Measurements from ENCODE around the gene RAPGEF1. TPM values are rescaled to one million over a fixed set of nuclear protein-coding genes. Genes with fewer than 3 reads are reported as not detected.

Gene RAPGEF1
- total and polyA plus RNA-seq, 2 experiments from 2014 or later, result 3.3 to 24.1 TPM

GRCh38 chr9:131539223-131539923 lies 200.5 kb downstream of the RAPGEF1 start:
- Histone ChIP-seq H3F3A (ENCODE audit: insufficient read depth) (no peaks in the 10 kb centered on the region), H3K9ac (no peak overlapping the region), H2AFZ (no peak overlapping the region), H3K4me3 (no peak overlapping the region), H3K27me3 (replicated peaks; ENCODE audit: insufficient read depth) (peaks cover 1% of the 10 kb centered on the region; the same call in 1 of the 2 replicates), H3K79me2 (ENCODE audit: insufficient read depth) (no peaks in the 10 kb centered on the region), H3K27ac (no peak overlapping the region), H4K20me1 (ENCODE audit: insufficient read depth) (no peaks in the 10 kb centered on the region), H3K9me2 (ENCODE audit: insufficient read depth) (no peaks in the 10 kb centered on the region), H3K4me2 (ENCODE audit: unreplicated experiment) (no peak overlapping the region), H3K36me3 (ENCODE audit: low read depth) (no peaks in the 10 kb centered on the region), H3K9me3 (ENCODE audit: low read depth) (no peaks in the 10 kb centered on the region), H3K4me1 (ENCODE audit: insufficient read depth) (no peaks in the 10 kb centered on the region)
- no peak for DNase-seq
- 70 to 72% methylated on average over 5 to 7 of the region's 7 CpGs for WGBS, 2 experiments (ENCODE audit: low coverage in 1 of 2, low lambda C conversion rate in 2 of 2, missing lambda C conversion rate in 2 of 2)
- in situ Hi-C loops (cut with MboI), result no loop called here
- no peak for TF ChIP-seq EZH2phosphoT487 (IDR thresholded peaks at IDR 0.05; ENCODE audit: insufficient read depth, low read depth)
- TF ChIP-seq EZH2 (IDR thresholded peaks at IDR 0.05; ENCODE audit: insufficient read depth, poor library complexity, severe bottlenecking), result no peak

GRCh38 chr9:131537946-131538345 lies 201.9 kb downstream of the RAPGEF1 start:
- Histone ChIP-seq H2AFZ (no peak overlapping the region), H3K36me3 (ENCODE audit: low read depth) (no peaks in the 10 kb centered on the region), H3K4me1 (ENCODE audit: insufficient read depth) (no peaks in the 10 kb centered on the region), H3K9me2 (ENCODE audit: insufficient read depth) (no peaks in the 10 kb centered on the region), H3K9ac (no peak overlapping the region), H3K27ac (no peak overlapping the region), H4K20me1 (ENCODE audit: insufficient read depth) (no peaks in the 10 kb centered on the region), H3K4me2 (ENCODE audit: unreplicated experiment) (no peak overlapping the region), H3K27me3 (replicated peaks; ENCODE audit: insufficient read depth) (no peaks in the 10 kb centered on the region), H3K4me3 (no peak overlapping the region), H3K9me3 (ENCODE audit: low read depth) (no peaks in the 10 kb centered on the region), H3K79me2 (ENCODE audit: insufficient read depth) (no peaks in the 10 kb centered on the region), H3F3A (ENCODE audit: insufficient read depth) (no peaks in the 10 kb centered on the region)
- DNase-seq, result no peak
- no peak for TF ChIP-seq EZH2 (IDR thresholded peaks at IDR 0.05; ENCODE audit: insufficient read depth, poor library complexity, severe bottlenecking)
- TF ChIP-seq EZH2phosphoT487 (IDR thresholded peaks at IDR 0.05; ENCODE audit: insufficient read depth, low read depth), result no peak
- in situ Hi-C loops (cut with MboI), result no loop called here
- 90% methylated on average over 19 of the region's 19 CpGs for WGBS, 2 experiments (ENCODE audit: low coverage in 1 of 2, low lambda C conversion rate in 2 of 2, missing lambda C conversion rate in 2 of 2)

GRCh38 chr9:131534721-131535237 lies 205.1 kb downstream of the RAPGEF1 start:
- Histone ChIP-seq H4K20me1 (ENCODE audit: insufficient read depth) (no peaks in the 10 kb centered on the region), H3K4me2 (ENCODE audit: unreplicated experiment) (no peak overlapping the region), H3K27ac (no peak overlapping the region), H3K4me1 (ENCODE audit: insufficient read depth) (peaks cover 4% of the 10 kb centered on the region; the same call in 1 of the 2 replicates), H3K9me3 (ENCODE audit: low read depth) (no peaks in the 10 kb centered on the region), H3K79me2 (ENCODE audit: insufficient read depth) (peaks cover 12% of the 10 kb centered on the region), H3K9me2 (ENCODE audit: insufficient read depth) (no peaks in the 10 kb centered on the region), H3K27me3 (replicated peaks; ENCODE audit: insufficient read depth) (no peaks in the 10 kb centered on the region), H3K36me3 (ENCODE audit: low read depth) (no peaks in the 10 kb centered on the region), H2AFZ (no peak overlapping the region), H3F3A (ENCODE audit: insufficient read depth) (no peaks in the 10 kb centered on the region), H3K4me3 (no peak overlapping the region), H3K9ac (no peak overlapping the region)
- DNase-seq, result no peak
- in situ Hi-C loops (cut with MboI), result no loop called here
- TF ChIP-seq EZH2phosphoT487 (IDR thresholded peaks at IDR 0.05; ENCODE audit: insufficient read depth, low read depth) (no peak), EZH2 (IDR thresholded peaks at IDR 0.05; ENCODE audit: insufficient read depth, poor library complexity, severe bottlenecking) (no peak)
- WGBS, 2 experiments (ENCODE audit: low coverage in 1 of 2, low lambda C conversion rate in 2 of 2, missing lambda C conversion rate in 2 of 2), result 65 to 69% methylated on average over 8 of the region's 8 CpGs

GRCh38 chr9:131530920-131531832 lies 208.7 kb downstream of the RAPGEF1 start, which contains the start of gene UCK1:
Gene UCK1, minus strand, starts transcription at chr9:131531263. Its CDS starts 89 bp downstream, at chr9:131531174.
- Histone ChIP-seq H3K36me3 (ENCODE audit: low read depth) (no peaks in the 10 kb centered on the region; the same call in 1 of the 2 replicates), H3K4me3 (peak within 1 kb of the TSS; percentile 83), H3K79me2 (ENCODE audit: insufficient read depth) (peaks cover 17% of the 10 kb centered on the region), H4K20me1 (ENCODE audit: insufficient read depth) (no peaks in the 10 kb centered on the region), H3K9ac (peak within 1 kb of the TSS; percentile 83), H2AFZ (peak within 1 kb of the TSS; percentile 96), H3K9me2 (ENCODE audit: insufficient read depth) (no peaks in the 10 kb centered on the region), H3K9me3 (ENCODE audit: low read depth) (no peaks in the 10 kb centered on the region), H3K27ac (peak within 1 kb of the TSS; percentile 18; the same call in 1 of the 2 replicates), H3K4me1 (ENCODE audit: insufficient read depth) (peaks cover 4% of the 10 kb centered on the region; the same call in 1 of the 2 replicates), H3F3A (ENCODE audit: insufficient read depth) (no peaks in the 10 kb centered on the region), H3K4me2 (ENCODE audit: unreplicated experiment) (peak within 1 kb of the TSS; percentile 83), H3K27me3 (replicated peaks; ENCODE audit: insufficient read depth) (no peaks in the 10 kb centered on the region)
- in situ Hi-C loops (cut with MboI), result no loop called here
- peak; percentile 90 for DNase-seq
- no peak for TF ChIP-seq EZH2 (IDR thresholded peaks at IDR 0.05; ENCODE audit: insufficient read depth, poor library complexity, severe bottlenecking)
- no peak for TF ChIP-seq EZH2phosphoT487 (IDR thresholded peaks at IDR 0.05; ENCODE audit: insufficient read depth, low read depth)
- 8 to 10% methylated on average over 56 to 80 of the region's 103 CpGs for WGBS, 2 experiments (ENCODE audit: low coverage in 1 of 2, low lambda C conversion rate in 2 of 2, missing lambda C conversion rate in 2 of 2)
